Fibroblast of peridontal ligament (primary cell): ENCODE results near the gene NHERF1.

Experiments used
- DNase-seq: peaks from one replicate; pipeline ENCODE4 v3.0.0-alpha.2; 2010; ENCODE audit errors: extremely low read depth

Gene NHERF1

DNA sequence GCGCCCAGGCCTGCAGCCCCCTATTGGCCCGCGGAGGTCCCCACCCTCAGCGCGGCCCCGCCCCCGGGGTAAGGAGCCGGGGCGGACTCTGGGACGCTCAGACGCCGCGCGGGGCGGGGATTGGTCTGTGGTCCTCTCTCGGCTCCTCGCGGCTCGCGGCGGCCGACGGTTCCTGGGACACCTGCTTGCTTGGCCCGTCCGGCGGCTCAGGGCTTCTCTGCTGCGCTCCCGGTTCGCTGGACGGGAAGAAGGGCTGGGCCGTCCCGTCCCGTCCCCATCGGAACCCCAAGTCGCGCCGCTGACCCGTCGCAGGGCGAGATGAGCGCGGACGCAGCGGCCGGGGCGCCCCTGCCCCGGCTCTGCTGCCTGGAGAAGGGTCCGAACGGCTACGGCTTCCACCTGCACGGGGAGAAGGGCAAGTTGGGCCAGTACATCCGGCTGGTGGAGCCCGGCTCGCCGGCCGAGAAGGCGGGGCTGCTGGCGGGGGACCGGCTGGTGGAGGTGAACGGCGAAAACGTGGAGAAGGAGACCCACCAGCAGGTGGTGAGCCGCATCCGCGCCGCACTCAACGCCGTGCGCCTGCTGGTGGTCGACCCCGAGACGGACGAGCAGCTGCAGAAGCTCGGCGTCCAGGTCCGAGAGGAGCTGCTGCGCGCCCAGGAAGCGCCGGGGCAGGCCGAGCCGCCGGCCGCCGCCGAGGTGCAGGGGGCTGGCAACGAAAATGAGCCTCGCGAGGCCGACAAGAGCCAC, at the start of gene NHERF1:
TSS of gene NHERF1 (plus strand) at position 100 of the 750 bp plus-strand sequence. CDS start at position 319, 219 bp downstream.
- peak; percentile 75 for DNase-seq

DNA sequence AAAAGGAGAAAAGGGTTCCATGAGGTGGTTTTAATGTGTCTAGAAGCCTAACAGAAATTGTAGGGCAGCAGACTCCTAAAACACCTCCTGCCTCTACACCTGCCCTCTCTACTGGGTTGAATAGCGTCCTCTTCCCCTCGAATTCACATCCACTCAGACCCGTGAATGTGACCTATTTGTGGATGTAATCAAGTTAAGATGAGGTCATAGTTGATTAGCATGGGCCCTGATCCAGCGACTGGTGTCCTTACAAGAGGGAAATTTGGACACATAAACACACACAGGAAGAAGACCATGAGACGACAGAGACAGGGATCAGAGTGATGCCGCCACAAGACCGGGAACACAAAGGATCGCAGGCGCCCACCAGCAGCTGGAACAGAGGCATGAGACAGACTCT, 49.2 kb upstream of the NHERF1 start:
- DNase-seq: no peak

GRCh38 chr17:74702116-74702871, 46.1 kb upstream of the NHERF1 start:
- DNase-seq: no peak

DNA sequence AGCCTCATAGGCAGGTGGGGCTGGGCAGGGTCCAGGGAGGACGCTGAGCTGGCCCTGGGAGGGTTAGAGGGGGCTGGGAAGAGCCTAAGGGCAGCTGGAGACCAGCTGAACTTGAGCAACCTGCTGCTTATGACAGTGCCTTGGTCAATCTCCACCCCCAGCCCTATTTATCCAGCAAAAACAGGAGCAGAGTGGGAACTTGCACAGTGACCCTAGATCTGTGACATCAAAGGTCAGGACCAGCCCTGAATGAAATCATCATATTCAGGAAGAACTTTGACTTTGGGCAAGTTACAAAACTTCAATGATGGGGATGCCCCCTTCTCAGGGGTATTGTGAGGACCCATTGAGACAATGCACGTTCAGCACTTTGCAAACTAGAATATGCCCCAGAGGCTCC, 45.1 kb upstream of the NHERF1 start:
- no peak for DNase-seq

GRCh38 chr17:74704544-74704943, 43.9 kb upstream of the NHERF1 start:
- DNase-seq: no peak

DNA sequence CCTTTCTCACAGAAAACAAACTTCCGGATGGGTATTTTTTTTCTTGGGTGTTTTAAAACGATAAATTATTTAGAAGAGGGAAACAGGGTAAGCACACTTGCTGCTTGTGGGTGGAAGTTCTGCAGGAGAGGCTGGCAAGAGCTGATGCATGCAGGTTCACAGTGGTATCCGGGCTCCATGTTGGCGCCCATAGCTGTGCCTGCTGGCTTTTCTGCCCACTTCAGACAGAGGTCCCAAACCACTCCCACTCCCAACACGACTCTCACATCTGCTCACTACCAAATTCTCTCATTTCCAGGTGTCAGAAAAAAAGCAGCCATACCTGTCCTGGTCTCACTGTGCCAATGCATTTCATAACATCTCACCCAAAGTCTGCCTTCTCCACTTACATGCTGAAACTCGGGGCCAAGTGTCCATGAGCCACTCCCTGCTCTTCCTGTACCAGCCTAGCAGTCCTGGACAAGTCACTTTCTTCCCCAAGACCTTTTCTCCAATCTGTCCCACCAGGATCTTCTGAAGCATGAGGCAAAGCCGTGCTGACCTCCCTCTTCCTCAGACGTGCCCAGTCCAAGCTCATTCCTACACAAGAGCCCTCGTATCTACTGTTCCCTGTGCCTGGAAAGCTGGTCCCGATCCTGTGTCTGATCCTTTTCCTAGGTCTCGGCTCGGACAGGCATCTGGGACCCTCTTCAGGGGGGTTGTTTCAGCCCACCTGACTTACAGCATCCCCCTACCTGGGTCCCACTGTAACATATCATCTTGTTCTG, 37.2 kb upstream of the NHERF1 start:
- no peak for DNase-seq

- no peak for DNase-seq
Observed at GRCh38 chr17:74712301-74712700, 36.1 kb upstream of the NHERF1 start.

DNA sequence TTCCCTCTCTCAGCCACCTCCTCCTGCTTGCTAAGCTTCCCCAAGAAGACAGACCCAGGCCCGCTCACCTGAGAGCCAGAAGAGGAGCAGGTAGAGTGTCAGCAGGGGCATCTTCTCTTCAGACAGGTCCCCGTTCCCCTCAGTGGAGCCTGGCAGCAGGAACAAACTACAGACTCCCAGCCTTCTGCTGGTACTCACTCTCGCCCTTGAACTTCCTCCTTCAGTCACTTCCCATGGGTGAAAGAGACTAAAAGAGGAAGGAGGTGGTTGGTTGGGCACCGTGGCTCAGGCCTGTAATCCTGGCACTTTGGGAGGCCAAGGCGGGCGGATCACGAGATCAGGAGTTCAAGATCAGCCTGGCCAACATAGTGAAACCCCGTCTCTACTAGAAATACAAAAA, 35.7 kb upstream of the NHERF1 start, which contains the start of gene CD300LF:
TSS of gene CD300LF (minus strand) at position 168 of the 400 bp plus-strand sequence. CDS start at position 111, 57 bp downstream.
- DNase-seq: no peak

DNA sequence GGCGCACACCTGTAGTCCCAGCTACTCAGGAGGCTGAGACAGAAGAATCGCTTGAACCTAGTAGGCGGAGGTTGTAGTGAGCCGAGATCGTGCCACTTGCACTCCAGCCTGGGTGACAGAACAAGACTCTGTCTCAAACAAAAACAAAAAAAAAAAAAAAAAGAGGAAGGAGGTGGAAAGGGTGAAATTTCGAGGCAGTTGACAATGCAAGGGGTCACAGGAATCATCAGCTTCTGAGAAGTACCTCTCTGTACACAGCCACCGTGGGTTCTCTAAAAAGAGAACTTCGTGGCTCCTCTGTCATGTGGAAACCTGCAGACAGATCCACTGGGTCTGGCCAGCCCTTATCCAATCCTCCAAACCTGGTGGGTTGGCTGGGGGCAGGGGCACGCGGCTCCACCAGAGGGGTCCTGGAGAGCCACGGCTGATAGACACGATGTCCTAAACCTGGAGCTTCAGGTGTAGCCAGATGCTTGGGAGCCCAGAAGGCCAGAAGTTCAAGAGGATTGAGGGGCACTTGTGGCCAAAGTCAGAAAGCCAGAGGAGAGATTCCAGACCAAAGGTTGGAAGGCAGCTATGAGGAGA, 35.2 kb upstream of the NHERF1 start:
- no peak for DNase-seq

GRCh38 chr17:74715144-74715543, 33.3 kb upstream of the NHERF1 start:
- DNase-seq: no peak

GRCh38 chr17:74720506-74720905, 27.9 kb upstream of the NHERF1 start:
- DNase-seq: no peak

DNA sequence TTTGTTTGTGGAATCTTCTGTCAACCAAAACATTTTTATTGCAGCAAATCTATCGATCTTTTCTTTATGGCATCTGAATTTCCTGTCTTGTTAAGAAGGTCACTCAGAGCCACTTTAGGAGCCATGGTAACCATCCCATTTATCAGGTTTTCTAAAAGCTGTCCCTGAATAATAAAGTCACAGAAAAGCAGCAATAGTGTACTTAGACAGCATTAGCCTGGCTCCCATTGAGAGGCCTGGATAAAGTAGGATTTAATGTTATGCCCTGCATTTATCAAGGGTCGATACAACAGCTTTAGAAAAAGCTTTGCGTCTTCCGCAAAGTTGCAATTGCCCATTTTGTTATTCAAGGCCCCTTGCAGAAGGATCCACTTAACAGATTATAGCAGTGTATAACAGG, 25.6 kb upstream of the NHERF1 start:
- no peak for DNase-seq

DNA sequence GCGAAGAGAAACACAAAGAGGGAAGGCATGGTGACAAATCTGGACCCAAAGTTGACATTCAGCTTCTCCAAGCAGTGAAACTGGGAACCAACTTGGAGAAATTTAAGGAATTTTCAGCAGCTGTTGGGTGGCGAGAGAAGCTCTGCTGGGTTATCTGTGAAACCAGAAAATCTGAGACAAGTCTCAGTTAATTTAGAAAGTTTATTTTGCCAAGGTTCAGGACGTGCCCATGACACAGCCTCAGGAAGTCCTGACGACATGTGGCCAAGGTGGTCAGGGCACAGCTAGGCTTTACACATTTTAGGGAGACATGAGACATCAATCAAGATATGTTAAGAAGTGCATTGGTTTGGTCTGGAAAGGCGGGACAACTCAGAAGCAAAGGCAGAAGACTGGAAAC, 24.5 kb upstream of the NHERF1 start:
- DNase-seq: no peak

DNA sequence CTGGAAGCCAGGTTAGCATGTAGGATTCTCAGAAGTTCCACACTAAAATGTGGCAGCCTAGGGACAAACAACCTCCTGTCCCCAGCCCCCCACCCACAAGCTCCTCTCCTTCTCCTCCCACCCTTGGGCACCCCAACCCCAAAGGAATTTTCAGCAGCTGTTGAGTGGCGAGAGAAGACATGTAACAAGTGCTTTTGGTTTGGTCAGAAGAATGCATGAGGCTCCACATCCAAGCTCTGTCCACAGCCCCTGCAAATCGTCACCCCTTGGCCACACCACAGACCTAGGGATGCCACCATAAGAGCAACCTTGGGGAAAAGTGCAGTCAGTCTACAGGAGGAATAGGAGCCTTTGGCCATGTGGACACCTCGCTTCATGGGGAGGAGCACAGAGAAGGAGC, 23.3 kb upstream of the NHERF1 start:
- DNase-seq: no peak

- DNase-seq: no peak
Observed at GRCh38 chr17:74728033-74728701, 20.3 kb upstream of the NHERF1 start.

- no peak for DNase-seq
Observed at GRCh38 chr17:74728702-74729075, 19.7 kb upstream of the NHERF1 start.

DNA sequence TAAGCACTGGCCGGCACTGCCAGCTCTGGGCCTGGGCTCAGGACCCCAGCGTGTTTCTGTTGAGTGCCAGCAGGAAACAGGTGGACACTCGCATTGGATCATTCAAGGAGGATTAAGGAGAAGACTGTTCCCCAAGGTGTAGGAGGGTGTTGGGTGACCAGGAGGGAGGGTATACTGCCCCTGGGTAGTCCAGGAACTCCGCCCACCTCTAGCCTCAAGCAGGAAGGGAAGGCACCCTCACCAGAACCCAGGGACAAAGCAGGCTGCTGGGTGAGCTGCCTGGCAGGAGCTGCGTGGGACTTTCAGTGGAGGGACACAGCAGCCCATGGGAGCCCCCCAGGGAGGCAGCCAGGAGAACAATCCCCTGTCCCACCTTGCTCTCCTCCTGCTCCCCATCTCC, 19.1 kb upstream of the NHERF1 start:
- DNase-seq: no peak

DNA sequence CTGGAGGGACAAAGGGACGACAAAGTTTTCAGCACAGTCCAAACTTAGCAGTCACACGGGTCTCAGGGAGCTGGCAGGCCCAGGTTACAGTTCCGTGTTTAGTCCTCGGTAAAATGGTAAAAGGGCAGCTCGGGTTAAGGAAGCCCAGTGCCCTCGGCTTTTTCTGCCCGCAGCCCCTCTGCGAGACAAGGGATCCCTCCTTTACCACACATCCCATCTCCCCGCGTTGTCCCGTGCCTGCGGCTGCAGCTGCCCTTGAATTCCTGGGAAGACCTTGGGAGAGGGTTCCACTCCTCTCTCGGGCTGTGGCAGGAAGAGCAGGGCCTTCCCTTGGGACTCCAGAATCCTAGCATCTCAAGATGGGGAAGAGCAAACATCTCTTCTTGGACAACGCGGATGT, 18.6 kb upstream of the NHERF1 start:
- DNase-seq: no peak

DNA sequence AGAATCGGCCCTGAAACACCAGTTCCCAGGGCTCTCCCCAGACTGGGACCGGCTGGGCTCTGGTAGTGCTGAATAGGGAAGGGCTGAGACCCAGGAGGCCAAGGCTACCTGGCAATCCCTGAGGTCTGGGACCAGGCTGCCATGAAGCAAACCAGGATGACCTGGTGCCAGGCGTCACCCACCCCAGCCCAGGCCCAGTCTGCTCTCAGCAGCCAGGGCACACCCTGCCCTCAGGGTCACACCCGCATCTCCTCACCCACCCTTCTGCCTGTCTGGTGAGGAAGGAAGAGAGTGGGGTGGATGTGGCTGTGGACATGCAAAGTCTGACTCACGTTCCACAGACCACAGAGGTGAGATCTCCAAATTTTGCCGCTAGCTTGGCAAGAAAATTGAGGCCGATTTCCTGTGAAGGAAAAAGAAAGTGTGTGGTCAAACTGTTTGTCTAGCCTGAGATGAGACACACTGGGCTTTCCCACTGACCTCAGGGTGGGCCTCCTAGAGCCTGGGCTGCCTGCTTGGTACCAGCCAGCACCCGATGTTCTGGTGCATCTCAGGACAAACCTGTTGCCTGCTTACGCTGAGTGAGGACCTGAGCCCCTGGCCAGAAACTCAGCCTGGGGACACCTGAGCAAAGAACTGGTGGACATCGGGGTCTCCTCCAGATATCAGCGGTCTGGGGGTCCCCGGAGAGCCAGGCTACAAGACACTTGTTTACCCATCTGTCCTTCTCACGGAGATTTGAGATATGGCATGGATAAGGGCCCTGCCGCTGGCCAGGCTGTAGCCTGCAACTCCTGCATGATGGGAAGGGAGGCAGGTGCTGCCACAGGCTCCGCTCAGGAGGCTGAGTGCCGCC, 17.7 kb upstream of the NHERF1 start:
- DNase-seq: no peak

GRCh38 chr17:74731347-74731605, 17.2 kb upstream of the NHERF1 start:
- no peak for DNase-seq
